GM12865 (cell line): ENCODE results near the gene MPDZ.

ENCODE experiments used
- DNase-seq: peaks from one replicate; pipeline ENCODE4 v3.0.0; 2010; ENCODE audit warnings: low read depth
- H3K4me3 ChIP-seq: 2 replicates; pipeline ENCODE4 v1.5.1; 2011; ENCODE audit warnings: mild to moderate bottlenecking, low read depth, low read length, control low read depth
- TF ChIP-seq, protein P1 (sequence below): IDR thresholded peaks from 2 replicates; pipeline ENCODE4 v1.5.1; 2011; ENCODE audit warnings: low read length, control low read depth, low read depth, inconsistent platforms; ENCODE audit not compliant: insufficient read depth; ENCODE audit errors: missing control alignments

Gene MPDZ

DNA sequence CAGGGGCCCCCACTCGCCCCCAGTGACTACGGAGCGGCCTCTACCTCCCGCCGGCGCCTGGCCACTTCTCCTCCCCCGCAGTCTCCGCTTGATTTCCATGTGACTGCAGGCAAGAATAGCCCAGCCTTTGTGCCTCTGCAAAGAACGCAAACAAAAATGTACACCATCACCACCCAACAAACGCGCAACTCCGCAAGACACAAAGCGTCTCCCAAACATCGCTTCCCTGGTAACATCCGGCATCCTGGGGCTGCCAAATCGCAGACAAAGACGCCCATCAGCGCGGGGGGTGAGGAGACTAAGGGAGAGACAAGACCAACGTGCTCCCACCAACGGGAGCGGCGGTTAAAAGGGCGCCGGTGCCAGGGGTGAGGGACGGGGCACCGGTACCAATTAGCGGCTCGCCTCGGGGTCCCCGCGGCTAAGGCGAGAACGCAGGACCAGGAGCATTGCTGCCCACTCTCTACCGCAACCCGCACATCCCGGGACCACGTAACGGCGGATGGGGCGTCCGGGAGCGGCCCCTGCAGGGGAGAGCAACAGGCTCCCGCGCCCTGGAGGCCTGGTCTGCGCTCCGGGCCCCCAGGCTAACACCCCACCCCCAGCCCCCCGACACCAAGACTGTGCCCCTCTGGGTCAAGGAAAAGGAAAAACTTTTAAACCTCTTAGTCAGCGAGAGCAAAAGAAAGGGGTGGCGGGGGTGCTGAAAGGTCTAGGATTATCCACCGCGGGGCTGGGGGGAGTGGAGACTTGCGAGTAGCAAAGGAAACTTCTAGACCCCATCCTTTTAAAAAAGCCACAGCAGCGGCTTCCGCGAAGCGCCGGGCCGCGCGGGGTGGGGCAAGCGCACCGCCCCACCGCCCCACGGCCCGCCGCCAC is 885 bp downstream of the MPDZ start:
- TF ChIP-seq, protein P1, sequence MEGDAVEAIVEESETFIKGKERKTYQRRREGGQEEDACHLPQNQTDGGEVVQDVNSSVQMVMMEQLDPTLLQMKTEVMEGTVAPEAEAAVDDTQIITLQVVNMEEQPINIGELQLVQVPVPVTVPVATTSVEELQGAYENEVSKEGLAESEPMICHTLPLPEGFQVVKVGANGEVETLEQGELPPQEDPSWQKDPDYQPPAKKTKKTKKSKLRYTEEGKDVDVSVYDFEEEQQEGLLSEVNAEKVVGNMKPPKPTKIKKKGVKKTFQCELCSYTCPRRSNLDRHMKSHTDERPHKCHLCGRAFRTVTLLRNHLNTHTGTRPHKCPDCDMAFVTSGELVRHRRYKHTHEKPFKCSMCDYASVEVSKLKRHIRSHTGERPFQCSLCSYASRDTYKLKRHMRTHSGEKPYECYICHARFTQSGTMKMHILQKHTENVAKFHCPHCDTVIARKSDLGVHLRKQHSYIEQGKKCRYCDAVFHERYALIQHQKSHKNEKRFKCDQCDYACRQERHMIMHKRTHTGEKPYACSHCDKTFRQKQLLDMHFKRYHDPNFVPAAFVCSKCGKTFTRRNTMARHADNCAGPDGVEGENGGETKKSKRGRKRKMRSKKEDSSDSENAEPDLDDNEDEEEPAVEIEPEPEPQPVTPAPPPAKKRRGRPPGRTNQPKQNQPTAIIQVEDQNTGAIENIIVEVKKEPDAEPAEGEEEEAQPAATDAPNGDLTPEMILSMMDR = no peak
- no peak overlapping the region for H3K4me3 ChIP-seq
- no peak for DNase-seq

DNA sequence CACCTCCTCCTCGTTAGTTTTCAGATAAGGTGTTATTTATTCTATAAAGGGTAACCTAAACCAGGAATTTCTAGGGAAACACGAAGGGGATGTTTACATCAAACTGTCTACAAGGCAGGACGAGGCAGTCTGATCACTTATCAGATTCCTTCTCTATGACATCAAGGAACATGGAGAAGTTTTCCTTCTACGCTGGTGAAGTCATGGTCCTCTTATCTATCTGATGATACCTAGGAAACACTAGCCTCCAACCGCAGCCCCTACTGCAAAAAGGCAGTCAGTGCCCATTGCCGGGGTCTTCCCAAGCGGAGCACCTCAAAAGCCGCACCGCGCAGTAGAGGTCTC is 1.5 kb downstream of the MPDZ start:
- no peak overlapping the region for H3K4me3 ChIP-seq
- DNase-seq = no peak
- TF ChIP-seq, protein P1 = no peak

DNA sequence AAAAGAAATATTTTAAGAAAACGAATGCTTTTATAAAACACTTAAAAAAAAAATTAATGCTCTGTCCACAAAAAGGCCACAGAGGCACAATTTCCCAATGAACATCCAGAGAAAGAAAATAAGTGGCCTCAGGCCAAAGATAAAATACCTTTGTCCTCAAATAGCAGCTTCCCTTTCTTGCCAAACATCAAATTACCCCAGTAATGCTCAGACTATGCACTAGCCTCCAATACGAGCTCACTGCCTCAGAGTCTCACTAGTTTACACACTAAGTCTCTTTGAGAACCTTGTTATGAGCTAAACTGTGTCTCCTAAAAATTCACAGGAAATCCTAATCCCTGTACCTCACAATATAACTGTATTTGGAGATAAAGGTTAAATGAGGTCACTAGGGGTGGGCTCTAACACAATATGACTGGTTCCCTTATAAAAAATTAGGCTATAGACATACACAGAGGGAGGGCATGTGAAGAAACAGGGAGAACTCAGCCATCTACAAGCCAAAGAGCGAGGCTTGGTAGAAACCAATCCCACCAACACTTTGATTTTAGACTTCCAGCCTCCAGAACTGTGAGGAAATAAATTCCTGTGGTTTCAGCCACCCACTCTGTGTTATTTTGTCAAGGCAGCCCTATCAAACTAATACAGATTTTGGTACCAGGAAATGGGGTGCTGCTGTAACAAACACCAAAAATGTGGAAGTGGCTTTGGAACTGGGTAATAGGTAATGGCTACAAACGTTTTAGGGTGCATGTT is 4.4 kb downstream of the MPDZ start:
- TF ChIP-seq, protein P1 = no peak
- no peak for DNase-seq
- no peak overlapping the region for H3K4me3 ChIP-seq

DNA sequence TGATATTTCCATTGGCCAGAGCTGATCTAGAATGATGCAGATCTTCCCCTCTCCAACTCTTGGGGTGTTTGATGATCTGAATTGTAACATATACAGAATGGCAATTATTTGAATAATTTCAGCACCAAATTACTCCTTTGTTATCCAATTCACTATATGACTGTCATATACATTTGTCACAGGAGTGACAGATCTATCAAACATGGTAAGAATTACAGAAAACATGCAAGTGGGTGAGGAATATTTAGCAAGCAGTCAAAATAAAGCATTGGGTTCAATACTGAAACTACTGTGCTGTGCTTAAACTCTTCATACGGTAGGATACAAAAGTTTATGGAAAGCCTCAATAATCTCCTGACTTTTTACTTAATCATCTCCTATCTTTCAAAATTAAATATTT is 8.8 kb downstream of the MPDZ start:
- TF ChIP-seq, protein P1 = no peak
- H3K4me3 ChIP-seq = no peak overlapping the region
- DNase-seq = no peak

DNA sequence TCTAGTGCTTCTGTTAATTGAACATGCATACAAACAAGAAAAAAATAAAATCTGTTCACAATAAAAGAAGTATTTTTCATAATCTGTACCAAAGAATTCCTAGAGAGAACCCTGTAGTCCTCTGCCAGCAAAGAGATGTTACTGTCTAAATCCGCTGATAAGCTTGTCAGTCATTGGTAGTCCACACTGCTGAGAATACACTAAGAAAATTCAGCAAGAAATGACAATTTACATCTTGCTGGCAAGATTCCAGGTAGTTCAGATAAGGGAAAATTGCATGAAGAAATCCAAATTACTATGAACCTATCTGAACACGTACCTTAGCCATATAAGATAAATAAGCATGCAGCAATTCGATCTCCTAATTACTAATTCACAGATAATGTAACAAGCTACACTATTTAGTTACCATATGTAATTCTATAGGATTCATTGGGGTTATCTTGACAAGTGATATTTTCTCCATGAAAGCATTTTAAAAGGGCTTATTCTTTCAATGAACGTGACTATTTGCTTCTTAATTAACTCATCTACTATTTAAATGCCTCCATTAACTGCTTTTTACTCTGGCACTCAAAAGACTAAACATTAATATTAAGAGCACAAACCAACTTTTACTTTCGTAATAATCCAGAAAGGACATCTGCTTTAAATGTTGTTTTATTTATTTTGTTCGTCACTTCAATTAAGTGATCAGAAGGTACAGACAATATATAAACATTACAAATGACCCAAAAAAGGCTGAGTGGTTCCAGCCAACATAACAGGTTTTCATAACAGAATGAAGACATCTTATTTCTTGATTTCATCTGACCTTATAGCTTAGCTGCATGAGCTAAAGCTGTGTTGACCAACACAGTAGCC is 9.7 kb downstream of the MPDZ start:
- H3K4me3 ChIP-seq = no peak overlapping the region
- TF ChIP-seq, protein P1 = no peak
- DNase-seq = no peak

DNA sequence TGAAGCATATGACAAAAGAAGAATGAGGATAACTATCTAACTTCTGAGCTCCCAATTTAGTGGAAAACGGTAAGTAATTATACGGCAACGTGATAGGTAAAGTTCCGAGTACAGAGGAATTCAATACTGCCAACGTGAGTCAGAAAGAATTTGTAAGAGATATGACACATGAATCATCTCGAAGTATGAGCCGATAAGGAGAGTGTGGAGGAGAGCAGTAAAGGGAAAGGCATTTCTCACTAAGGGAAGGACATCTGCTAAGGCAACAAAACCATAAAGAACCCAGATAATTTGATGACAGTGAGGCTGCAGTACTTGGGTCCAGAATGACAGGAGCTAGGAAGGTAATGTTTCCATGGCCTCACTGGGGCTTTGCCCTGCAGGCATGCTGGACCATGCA is 11.0 kb downstream of the MPDZ start:
- TF ChIP-seq, protein P1 = no peak
- H3K4me3 ChIP-seq = no peak overlapping the region
- DNase-seq = no peak
